ENCODE data around the gene ZNF184. TPM values are rescaled to one million over a fixed set of nuclear protein-coding genes. Genes with fewer than 3 reads are reported as not detected.

Gene ZNF184
- total and polyA plus RNA-seq, 10 of the 15 experiments (the other 5 are each of a cell fraction or from before 2014, with no cell fraction given): 4.1 to 15.1 (median 8.3) TPM

GRCh38 chr6:27502508-27503435 is 29.9 kb upstream of the ZNF184 start:
- WGBS (ENCODE audit: insufficient coverage, insufficient replicate concordance, low lambda C conversion rate, missing lambda C conversion rate): under 1% methylated on average over 33 of the region's 33 CpGs
- ChIA-PET RAD21 (ENCODE audit: unreplicated experiment) (interaction anchor here (0.7 to 1.3 kb wide), 3 partner anchors 17 to 393 kb away, joined by 3 to 6 read pairs (median 4); no protein-coding TSS in a partner anchor), POLR2A (interaction anchor here (1.0 kb wide), 1 partner anchor 9 kb away, joined by 3 read pairs; no protein-coding TSS in a partner anchor), SMC1A (ENCODE audit: uncharacterized antibody, unreplicated experiment) (interaction anchor here (0.5 to 1.4 kb wide), 4 partner anchors 16 to 259 kb away, joined by 3 to 4 read pairs (median 3); no protein-coding TSS in a partner anchor), CTCF (interaction anchor here (0.8 to 1.4 kb wide), 8 partner anchors 14 to 250 kb away, joined by 3 to 7 read pairs (median 4); partner anchors contain the start of gene ZNF184)
- no TSS peak for BruUV-seq (replicated peaks)
- Histone ChIP-seq H3K9ac (ENCODE audit: control insufficient read depth, insufficient read depth, low read length) (peak overlapping the region; percentile 51), H3K4me2 (ENCODE audit: control insufficient read depth, insufficient read depth) (peak overlapping the region; percentile 96), H3K9me3 (replicated peaks; ENCODE audit: control insufficient read depth, insufficient read depth, low read length) (no peaks in the 10 kb centered on the region), H3K36me3 (ENCODE audit: control insufficient read depth in 2 of 2, insufficient read depth in 2 of 2, low read length in 1 of 2) (no peaks in the 10 kb centered on the region), H3K4me1 (ENCODE audit: control insufficient read depth, insufficient read depth, low read length) (no peaks in the 10 kb centered on the region), H3K27me3 (replicated peaks in 1 of 2; ENCODE audit: control insufficient read depth in 2 of 2, insufficient read depth in 2 of 2, low read length in 1 of 2) (no peaks in the 10 kb centered on the region; a peak in 1 of 4 replicates), H3K79me2 (ENCODE audit: control insufficient read depth, insufficient read depth, low read length) (no peaks in the 10 kb centered on the region), H3K27ac (ENCODE audit: control insufficient read depth, insufficient read depth) (peak overlapping the region; percentile 58), H3K4me3 (peak overlapping the region; percentile 78), H2AFZ (ENCODE audit: control insufficient read depth, low read depth, low read length) (peak overlapping the region; percentile 81), H4K20me1 (ENCODE audit: control insufficient read depth, insufficient read depth) (no peaks in the 10 kb centered on the region)
- peak; percentile 35 for FAIRE-seq
- in situ Hi-C loops (cut with MboI): loop anchor here (25.0 kb wide), 1 partner anchor 260 kb away; no protein-coding TSS in a partner anchor
- intact Hi-C loops (cut with micrococcal nuclease; ENCODE audit: unreplicated experiment): loop anchor here (1.0 to 5.0 kb wide), 8 partner anchors 24 to 325 kb away; partner anchors contain the start of gene POM121L2
- DNase-seq (ENCODE audit: low read depth, low spot score): peak; percentile 80
- ATAC-seq: peak; percentile 81
- TF ChIP-seq ZNF24 (IDR thresholded peaks at IDR 0.05) (peak; percentile 96), ATF2 (IDR thresholded peaks at IDR 0.05; ENCODE audit: low read length) (peak; percentile 53; the same call in 1 of the 2 replicates), MEF2A (IDR thresholded peaks at IDR 0.05; ENCODE audit: insufficient read depth, low read depth, low read length) (0 out of 2 replicates have a peak, but pooled peaks have one; percentile 19), RUNX3 (IDR thresholded peaks at IDR 0.05; ENCODE audit: low read length) (peak; percentile 51), SKIL (IDR thresholded peaks at IDR 0.05; ENCODE audit: low read depth, poor library complexity, severe bottlenecking) (peak; percentile 69), MXI1 (IDR thresholded peaks at IDR 0.05; ENCODE audit: low read depth, low read length) (0 out of 2 replicates have a peak, but pooled peaks have one; percentile 10), SREBF2 (IDR thresholded peaks at IDR 0.05; ENCODE audit: low read length) (peak; percentile 86), SP1 (IDR thresholded peaks at IDR 0.05; ENCODE audit: low read depth, low read length) (no peak), CREM (IDR thresholded peaks at IDR 0.05; ENCODE audit: low read depth) (peak; percentile 35; the same call in 1 of the 2 replicates), RAD51 (IDR thresholded peaks at IDR 0.05) (peak; percentile 29; the same call in 1 of the 2 replicates), USF2 (IDR thresholded peaks at IDR 0.05; ENCODE audit: borderline replicate concordance, low read depth, low read length) (no peak), PRDM15 (CRISPR knock-in tag; IDR thresholded peaks at IDR 0.05) (no peak), NBN (IDR thresholded peaks at IDR 0.05) (peak; percentile 75), CBX5 (IDR thresholded peaks at IDR 0.05; ENCODE audit: low read depth) (no peak)

All from GM12878 (cell line).